Stimulated activated naive CD4-positive, alpha-beta T cell (primary cell): ENCODE measurements around the gene ITGA8.

Source experiments
- DNase-seq, 6 experiments: peaks; one replicate each; lab custom pipeline; 2025; lab: John Stamatoyannopoulos, UW

Gene ITGA8

DNA sequence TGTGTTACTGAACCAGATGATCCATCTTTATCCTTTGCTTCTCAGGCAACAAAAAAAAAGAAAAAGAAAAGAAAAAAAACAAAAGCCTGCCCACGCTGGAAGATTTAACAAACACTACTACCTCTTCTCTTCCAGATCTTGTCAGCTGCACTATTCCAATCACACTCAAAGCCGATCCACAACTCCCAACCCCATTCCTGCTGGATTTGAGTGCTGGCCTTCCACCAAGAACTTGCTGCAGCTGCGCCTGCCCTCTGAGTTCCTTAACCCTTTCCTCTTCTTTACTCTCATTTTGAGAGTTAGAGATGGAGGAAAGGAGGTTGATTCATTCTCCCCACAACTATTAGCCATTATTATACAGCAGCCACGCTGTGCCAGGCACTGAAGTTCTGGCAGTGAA, 16.0 kb upstream of the ITGA8 start:
- no peak for DNase-seq

- no peak for DNase-seq
Measured at GRCh38 chr10:15730341-15730740, 10.6 kb upstream of the ITGA8 start.

DNA sequence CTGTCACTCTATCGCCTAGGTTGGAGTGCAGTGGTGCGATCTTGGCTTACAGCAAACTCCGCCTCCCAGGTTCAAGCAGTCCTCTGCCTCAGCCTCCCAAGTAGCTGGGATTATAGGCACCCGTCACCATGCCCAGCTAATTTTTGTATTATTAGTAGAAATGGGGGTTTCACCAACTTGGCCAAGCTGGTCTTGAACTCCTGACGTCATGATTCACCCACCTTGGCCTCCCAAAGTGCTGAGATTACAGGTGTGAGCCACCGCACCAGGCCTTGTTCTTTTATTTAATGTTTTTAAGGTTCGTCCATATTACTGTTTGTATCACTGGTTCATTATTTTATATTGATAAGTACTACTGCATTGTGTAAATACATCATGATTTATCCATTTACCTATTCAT, 10.2 kb upstream of the ITGA8 start:
- DNase-seq = no peak

DNA sequence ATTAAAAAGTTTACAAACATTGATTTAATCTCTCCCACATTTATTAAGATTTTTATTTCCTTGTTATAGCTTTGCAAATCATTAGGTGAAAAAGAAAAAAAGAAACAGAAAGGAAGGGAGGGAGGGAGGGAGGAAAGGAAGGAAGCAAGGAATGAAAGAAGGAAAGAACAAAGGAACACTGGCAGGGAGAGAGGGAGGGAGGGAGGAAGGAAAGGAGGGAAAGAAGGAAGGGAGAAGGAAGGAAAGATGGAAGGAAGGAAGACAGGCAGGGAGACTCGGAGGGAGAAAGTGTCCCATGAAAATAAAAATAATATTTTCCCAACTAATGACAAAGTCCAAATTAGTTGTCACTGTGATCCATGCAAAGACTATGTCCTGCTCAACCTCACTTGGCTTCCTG, 6.3 kb upstream of the ITGA8 start:
- DNase-seq = no peak

DNA sequence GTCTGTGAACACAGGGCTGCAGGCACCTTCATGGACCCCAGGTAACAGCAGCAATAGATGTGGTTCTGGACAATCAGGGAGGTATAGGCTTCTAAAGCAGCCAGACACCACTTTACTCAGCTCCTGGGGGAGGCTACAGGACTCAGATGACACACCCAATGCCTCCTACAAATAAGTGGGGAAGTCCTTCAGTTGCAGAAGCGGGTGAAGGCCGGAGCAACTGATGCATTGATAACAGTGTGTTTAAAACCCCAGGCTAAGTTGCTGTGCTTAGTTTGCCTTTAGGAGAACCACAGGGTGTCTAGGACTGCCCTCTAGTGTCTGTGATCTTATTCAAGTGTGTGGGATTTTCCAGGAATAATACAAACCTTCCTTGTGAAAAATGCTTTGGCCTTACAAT, 5.9 kb upstream of the ITGA8 start:
- no peak for DNase-seq

DNA sequence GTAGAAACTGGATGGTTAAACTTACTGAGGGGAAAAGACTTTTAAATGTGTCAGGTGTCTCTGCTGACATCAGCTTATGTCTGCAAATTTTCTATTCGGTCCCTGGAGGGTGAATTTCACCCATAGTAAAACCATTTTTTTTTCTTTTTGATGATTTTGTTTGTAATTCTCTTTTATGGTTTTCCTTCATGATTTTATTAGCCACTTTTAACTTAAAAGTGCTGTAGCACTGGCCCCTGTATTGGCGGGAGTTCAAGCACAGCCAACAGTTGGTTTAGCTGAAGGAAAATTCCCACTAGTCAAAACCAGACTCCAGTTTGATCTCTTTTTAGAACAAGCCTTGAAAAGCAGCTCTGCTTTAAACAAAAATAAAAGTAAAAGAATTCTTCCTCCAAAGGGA, 5.0 kb upstream of the ITGA8 start:
- no peak for DNase-seq

DNA sequence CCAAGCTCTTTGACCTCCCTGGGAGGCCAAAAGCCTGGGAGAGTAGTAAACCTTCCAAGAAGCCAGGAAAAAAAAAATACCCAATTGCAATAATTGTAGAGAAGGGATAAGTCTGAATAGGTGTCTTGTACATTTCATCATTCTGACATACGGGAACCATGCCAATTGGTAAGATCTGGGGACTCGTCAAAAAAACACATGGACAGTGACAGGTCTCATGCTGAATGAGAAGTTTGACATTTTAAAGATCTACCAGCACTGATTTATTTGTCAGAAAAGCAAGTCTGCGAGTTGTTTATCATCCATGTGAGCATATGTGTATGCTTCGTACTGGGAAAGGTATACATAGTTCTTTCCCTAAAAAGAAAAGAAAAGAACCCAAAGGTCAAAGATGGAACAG, 4.1 kb upstream of the ITGA8 start:
- DNase-seq = no peak

GRCh38 chr10:15720635-15721287, 1.0 kb upstream of the ITGA8 start:
- no peak for DNase-seq

DNA sequence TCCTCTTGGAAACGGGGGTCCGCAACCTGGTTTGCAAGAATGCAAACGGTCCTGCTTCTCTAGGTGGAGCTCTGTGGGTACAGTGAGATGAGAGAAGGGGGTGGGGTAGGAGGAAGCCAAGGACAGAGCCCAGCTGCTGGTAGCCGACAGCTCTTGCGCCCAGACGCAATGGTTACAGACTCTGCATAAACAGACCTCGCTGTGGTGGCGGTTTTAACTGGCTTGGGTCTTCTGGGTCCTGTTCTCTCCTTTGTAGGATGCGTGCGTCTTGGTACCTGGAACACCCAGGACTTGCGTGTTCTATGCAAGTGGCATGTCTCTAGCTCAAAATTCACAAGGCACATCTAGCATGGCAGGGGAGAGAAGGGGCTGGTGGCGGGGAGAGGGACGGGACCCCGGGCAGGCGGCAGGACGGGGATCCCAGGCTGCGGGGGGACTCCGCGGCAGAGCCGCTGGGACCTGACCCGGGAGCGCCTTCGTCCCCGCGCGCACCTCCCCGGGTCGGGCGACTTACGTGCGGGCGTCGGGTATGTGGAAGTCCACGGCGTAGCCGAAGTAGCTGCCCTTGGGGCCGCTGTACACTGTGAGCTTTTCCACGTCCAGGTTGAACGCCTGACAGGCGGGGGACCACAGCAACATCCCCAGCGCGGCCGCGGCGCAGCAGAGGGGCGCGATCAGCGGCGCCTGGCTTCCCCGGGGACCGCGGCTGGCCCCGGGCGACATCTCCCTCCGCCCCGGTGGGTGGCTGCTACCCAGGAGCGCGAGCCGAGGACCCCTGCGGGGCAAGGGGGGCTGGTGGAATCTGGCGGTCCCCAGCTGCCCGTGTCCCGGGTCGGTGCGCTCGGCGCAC, 448 bp downstream of the ITGA8 start:
- DNase-seq = no peak

DNA sequence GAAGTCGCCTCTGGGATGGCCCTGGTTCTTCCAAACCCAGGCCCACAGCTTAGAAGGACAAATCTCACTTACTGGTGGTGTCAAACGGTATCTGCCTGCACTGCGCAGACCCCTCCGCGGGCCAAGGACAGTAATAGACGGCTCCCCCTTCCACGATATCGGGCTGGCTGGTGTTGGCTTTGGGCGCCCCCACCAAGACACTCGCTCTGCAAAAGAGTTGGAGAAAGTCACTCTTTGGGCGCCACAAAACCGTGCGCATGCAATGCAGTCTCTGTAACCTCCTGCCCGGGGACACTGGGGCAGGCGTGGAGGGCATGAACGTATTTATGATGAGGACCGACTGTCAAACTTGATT, 1.1 kb downstream of the ITGA8 start:
- DNase-seq = no peak

GRCh38 chr10:15715619-15716227, 4.0 kb downstream of the ITGA8 start:
- no peak for DNase-seq

DNA sequence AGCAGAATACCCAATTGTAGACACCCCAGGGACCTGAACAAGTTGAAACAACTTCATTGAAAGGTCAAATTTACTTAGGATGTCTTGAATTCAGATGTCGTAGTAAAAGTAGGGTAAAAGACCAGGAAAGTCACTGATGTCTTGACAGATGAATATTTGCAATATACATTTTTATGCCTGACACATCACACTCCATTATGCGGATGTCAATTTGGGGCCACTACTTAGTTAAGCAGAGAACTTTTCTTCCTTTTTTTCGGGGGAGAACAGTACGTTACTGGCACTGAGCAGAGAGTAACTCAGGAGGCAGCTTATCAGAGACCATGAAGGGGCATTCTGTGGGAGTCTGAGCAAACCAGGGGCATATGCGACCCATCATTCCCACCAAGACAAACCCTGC, 4.9 kb downstream of the ITGA8 start:
- no peak for DNase-seq

DNA sequence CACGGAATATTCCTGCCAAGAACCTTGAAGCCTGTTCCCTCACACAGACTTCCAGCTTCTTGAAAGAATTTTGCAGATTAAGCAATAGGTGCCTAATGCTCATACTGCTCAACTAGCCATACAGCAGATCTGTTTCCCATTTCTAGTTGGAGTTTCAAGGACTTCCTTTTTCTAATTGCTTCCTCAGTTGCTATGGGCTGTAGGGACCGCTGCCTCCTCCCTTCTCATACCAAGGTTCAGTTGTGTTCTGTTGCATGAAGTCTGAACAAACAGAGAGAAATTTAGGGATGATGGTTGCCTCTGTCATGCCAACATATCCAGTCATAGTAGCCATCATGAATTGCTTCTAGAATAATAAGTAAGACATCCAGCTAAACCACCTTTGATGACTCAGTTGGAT, 6.8 kb downstream of the ITGA8 start:
- no peak for DNase-seq

GRCh38 chr10:15710455-15710854, 9.3 kb downstream of the ITGA8 start:
- no peak for DNase-seq

DNA sequence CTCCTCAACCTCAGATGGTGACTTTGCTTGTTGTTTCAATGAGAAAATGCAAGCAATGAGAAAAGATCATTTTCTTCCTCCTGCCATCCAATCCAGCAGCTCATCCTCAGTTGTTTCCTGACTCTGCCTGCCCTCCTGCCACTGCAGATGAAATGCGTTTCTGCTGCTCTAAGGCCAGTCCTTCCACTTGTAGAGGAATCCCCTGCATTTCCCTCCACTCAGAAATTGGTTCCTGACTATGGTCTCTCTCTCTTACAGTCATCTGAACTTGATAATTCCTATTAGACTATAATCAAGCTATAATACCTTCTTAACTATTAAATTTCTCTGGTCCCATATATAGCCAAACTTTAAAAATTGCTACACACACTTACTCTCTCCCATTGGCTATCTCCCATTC, 14.4 kb downstream of the ITGA8 start:
- no peak for DNase-seq

DNA sequence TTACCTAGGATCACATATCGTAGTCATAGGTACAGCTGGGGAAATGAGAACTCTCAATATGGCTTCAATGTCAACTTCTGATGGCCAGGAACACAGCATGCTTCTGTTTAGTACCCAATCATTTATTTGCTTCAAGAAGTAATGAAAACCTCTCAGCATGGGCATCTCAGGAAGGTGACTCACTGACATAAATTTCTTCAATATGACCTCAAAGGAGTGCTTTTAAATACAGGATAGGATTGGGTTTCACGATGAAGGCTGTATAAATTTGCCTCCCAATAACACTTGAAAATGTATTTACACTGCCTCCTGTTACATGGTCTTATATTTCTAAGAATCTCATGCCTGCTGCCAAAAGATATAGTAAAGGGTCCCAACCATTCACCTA, 15.1 kb downstream of the ITGA8 start:
- DNase-seq = no peak

GRCh38 chr10:15703944-15704580, 15.7 kb downstream of the ITGA8 start:
- DNase-seq = no peak

GRCh38 chr10:15703151-15703880, 16.4 kb downstream of the ITGA8 start:
- DNase-seq = no peak

DNA sequence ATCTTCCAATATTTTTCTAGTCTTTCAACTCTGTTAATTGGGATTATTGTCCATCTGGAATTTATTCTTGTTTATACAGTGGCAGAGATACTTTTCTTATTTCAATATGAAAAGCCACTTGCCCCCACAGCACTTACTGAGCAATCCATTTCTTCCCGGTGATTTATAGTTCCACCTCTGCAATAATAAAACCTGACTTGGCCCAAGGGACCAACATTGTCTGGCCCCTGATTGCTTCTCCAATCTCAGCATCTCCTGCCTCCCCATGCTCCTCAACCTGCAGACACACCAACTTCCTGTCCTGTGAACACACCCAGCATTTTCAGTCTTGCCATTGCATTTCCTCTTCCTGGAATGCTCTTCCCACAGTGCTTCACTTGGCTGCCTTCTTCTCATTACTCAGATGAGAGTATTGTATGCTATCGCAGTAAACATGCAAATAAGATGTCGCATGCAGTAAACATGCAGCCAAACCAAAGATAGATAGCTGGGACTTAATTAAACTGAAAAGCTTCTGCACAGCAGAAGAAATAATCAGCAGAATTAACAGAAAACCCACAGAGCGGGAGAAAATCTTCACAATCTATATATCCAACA, 19.5 kb downstream of the ITGA8 start:
- DNase-seq = no peak

DNA sequence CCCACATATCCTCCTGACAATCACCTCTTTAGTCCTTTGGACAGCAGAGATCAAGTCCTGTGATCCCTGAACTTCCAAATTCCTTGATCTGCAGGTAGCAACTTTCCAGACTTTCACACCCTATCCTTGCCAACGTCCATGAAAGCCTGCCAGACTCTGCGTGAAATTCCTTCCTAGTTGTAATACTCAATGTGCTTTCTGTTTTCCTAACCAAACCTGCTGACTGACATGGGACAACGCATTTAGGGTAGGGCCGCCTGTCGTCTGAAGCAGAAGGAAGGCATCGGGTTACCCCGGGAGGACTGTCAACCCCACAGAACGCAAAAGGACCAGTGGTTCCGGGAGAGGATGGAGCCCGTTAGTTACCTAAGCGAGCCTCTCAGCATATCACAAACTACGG, 23.9 kb downstream of the ITGA8 start:
- no peak for DNase-seq

DNA sequence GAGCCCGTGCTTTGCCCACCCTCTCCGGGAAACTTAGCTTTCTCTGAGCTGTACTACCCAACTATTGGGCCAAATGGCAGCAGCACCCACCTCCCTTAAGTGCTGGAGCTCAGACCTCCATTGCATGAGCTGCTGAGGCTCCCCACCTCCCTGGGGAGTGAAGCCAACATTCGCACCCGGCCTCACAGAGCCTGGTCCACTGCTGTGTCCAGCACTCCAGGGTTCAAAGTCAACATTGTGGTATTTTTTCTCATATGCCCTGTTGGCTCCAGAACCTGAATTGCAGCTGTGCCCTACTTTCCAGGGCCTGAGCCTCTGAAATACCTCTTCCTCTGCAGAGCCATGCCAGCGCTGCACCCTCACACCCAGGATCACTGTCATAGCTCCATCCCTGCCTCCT, 29.7 kb downstream of the ITGA8 start:
- no peak for DNase-seq

- DNase-seq = no peak
Measured at GRCh38 chr10:15684768-15685167, 35.0 kb downstream of the ITGA8 start.
